Tibial nerve (tissue), 4 donors: ENCODE data around the gene SLC35F3. TPM values are rescaled to one million over a fixed set of nuclear protein-coding genes. Genes with fewer than 3 reads are reported as not detected.

ENCODE experiments used
- DNase-seq, 2 donors: peaks; one replicate each; pipeline ENCODE4 v3.0.0-alpha.2; 2019; ENCODE audit warnings: low spot score in 2 of 2
- H3K27ac ChIP-seq, 4 donors: fragments of 200-600 bp; sonication (generic) in 3 of 4; one replicate each; pipeline ENCODE4 v1.5.1; 2017 to 2019; ENCODE audit warnings: mild to moderate bottlenecking in 1 of 4
- H3K27me3 ChIP-seq, 2 donors: fragments of 200-600 bp; sonication (generic) in 1 of 2; one replicate each; pipeline versions ENCODE4 v1.5.1 to v1.6.0; 2017 to 2019
- H3K36me3 ChIP-seq, 3 donors: fragments of 200-600 bp; sonication (generic); one replicate each; pipeline ENCODE4 v1.5.1; 2018 to 2019
- H3K4me1 ChIP-seq, 4 donors: fragments of 200-600 bp; sonication (generic) in 3 of 4; one replicate each; pipeline ENCODE4 v1.5.1; 2017 to 2019
- H3K4me3 ChIP-seq, 4 donors: fragments of 200-600 bp; sonication (generic) in 3 of 4; one replicate each; pipeline ENCODE4 v1.5.1; 2017 to 2019; ENCODE audit warnings: mild to moderate bottlenecking in 1 of 4, moderate library complexity in 1 of 4
- H3K9me3 ChIP-seq, 4 donors: fragments of 200-600 bp; sonication (generic) in 3 of 4; one replicate each; pipeline ENCODE4 v1.5.1; 2017 to 2019
- EP300 ChIP-seq, 2 donors: sonication (generic); formaldehyde crosslinking; IDR thresholded peaks; one replicate each; pipeline ENCODE4 v1.6.1; 2017; ENCODE audit warnings: antibody characterized with exemption in 2 of 2, mild to moderate bottlenecking in 1 of 2
- POLR2A ChIP-seq, 2 donors: fragments of 450-650 bp; IDR thresholded peaks; one replicate each; pipeline ENCODE4 v1.6.1; 2017; ENCODE audit warnings: antibody characterized with exemption in 2 of 2, mild to moderate bottlenecking in 2 of 2, moderate library complexity in 2 of 2
- WGBS, 2 donors: methylation state at CpG; one replicate each; pipeline ENCODE4 v1.1.5; 2018; 5-methylcytosine and 5-hydroxymethylcytosine counted together
- total RNA-seq, 4 donors: library from RNA; depleted of rRNA; stranded (reverse); fragments of >200 nt; gene quantifications; one replicate each; pipeline ENCODE4 v1.1.0, GENCODE V29; 2016
- TF ChIP-seq, protein P1 (sequence below), 5 experiments: fragments of 200-600 bp in 3 of 5; fragments of 450-650 bp in 2 of 5; sonication (generic) in 3 of 5; IDR thresholded peaks; one replicate each; pipeline ENCODE4 v1.5.1; 2016 to 2019; ENCODE audit warnings: antibody characterized with exemption in 5 of 5, mild to moderate bottlenecking in 3 of 5, moderate library complexity in 2 of 5

SLC35F3 gene
- total RNA-seq, 4 donors from 2014 or later: 0.90 TPM; not detected in 3

DNA sequence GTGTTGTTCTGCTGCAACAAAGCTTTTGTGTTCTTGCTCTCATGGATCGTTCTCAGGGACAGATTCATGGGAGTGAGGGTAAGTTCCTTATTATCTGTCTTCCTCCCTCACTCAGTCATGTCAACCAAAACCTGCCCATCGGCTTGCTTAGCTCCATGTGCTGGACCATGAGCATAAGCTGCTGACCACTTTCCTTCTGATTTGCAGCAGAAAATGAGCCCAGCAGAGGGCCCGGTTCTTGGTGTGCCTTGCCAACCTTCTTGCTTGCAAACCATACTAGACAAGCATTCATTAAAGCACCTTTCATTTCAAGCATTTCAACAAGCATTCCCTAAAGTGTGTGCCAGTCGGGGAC is 404.7 kb downstream of the SLC35F3 start:
- no peak for TF ChIP-seq EP300 (IDR thresholded peaks at IDR 0.05)
- TF ChIP-seq, protein P1, sequence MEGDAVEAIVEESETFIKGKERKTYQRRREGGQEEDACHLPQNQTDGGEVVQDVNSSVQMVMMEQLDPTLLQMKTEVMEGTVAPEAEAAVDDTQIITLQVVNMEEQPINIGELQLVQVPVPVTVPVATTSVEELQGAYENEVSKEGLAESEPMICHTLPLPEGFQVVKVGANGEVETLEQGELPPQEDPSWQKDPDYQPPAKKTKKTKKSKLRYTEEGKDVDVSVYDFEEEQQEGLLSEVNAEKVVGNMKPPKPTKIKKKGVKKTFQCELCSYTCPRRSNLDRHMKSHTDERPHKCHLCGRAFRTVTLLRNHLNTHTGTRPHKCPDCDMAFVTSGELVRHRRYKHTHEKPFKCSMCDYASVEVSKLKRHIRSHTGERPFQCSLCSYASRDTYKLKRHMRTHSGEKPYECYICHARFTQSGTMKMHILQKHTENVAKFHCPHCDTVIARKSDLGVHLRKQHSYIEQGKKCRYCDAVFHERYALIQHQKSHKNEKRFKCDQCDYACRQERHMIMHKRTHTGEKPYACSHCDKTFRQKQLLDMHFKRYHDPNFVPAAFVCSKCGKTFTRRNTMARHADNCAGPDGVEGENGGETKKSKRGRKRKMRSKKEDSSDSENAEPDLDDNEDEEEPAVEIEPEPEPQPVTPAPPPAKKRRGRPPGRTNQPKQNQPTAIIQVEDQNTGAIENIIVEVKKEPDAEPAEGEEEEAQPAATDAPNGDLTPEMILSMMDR (IDR thresholded peaks at IDR 0.05): no peak
- TF ChIP-seq POLR2A (IDR thresholded peaks at IDR 0.05): no peak
- no peaks in the 10 kb centered on the region for H3K4me1 ChIP-seq
- H3K36me3 ChIP-seq: no peaks in the 10 kb centered on the region
- H3K9me3 ChIP-seq: no peaks in the 10 kb centered on the region
- no peak overlapping the region for H3K4me3 ChIP-seq
- 77 to 79% methylated on average over 4 of the region's 4 CpGs for WGBS, 2 donors
- no peak overlapping the region for H3K27ac ChIP-seq
- no peaks in the 10 kb centered on the region for H3K27me3 ChIP-seq
- DNase-seq: no peak

DNA sequence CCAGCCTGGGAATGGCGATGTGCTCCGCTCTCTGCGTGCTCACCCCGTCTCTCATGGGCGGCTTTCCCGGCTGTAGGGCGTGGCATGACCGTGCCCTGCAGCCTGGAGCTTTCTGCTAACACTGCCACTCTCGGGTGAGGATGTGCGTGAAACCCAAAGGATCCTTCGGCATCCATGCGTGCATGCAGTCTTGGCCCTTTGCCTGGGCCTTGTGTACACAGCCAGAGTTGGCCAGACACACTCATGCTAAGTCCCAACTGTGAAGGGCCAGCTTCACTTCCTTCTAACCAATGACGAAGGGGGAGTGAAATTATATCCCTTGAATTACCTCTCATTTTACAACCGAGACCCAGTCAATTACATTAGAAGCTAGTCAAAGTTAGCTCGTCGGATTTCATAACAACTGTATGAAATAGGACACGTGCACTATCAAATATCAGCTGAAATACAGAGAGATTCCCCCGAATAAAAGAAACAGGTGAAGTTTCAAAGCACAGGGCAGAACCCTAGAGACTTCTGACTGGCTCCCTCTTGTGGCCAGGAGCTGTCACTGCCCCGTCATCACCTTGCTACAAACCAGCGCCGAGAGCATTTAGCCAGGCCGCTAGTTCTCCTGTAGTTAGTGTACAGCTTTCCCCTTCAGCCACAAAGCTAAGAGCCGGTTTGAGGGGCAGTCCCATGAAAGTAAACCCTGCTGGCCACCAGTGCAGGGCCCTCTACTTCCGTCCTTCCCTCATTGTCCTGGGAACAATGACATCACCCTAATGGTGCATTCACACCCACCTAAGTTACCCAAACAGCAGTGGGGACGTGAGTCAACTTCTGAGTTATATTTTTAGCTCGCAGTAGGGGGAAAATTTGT is 405.4 kb downstream of the SLC35F3 start:
- Histone ChIP-seq H3K9me3 (no peaks in the 10 kb centered on the region), H3K4me3 (no peak overlapping the region), H3K27me3 (no peaks in the 10 kb centered on the region), H3K36me3 (no peaks in the 10 kb centered on the region), H3K4me1 (no peaks in the 10 kb centered on the region), H3K27ac (no peak overlapping the region)
- TF ChIP-seq EP300 (IDR thresholded peaks at IDR 0.05) (no peak), POLR2A (IDR thresholded peaks at IDR 0.05) (no peak)
- TF ChIP-seq, protein P1 (IDR thresholded peaks at IDR 0.05): peak; percentile 64 to 87 (median 71)
- DNase-seq: peak in 1 of 2 donors; percentile 45
- 37 to 42% methylated on average over 26 of the region's 26 CpGs for WGBS, 2 donors

DNA sequence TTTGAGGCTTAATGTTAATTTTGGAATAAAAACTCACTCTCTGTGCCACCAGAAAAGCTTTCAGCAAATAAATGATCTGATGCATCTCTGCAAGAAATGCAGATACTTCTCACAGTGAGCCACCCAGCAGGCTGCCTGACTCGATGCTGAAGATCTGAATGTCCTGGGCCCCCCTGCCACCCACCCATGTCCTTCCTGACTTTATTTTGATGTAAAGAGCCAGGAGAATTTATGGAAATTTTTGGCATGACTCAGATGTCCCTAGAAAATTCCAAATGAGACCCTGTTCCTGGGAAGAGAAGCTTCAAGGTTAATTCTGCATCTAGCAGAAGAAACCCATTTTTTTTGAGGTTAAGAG is 406.0 kb downstream of the SLC35F3 start:
- TF ChIP-seq, protein P1 (IDR thresholded peaks at IDR 0.05): no peak
- TF ChIP-seq POLR2A (IDR thresholded peaks at IDR 0.05) (no peak), EP300 (IDR thresholded peaks at IDR 0.05) (no peak)
- H3K4me3 ChIP-seq: no peak overlapping the region
- H3K4me1 ChIP-seq: no peaks in the 10 kb centered on the region
- DNase-seq: no peak
- H3K9me3 ChIP-seq: no peaks in the 10 kb centered on the region
- no peak overlapping the region for H3K27ac ChIP-seq
- 14 to 22% methylated on average over 1 of the region's 1 CpG for WGBS, 2 donors
- no peaks in the 10 kb centered on the region for H3K36me3 ChIP-seq
- no peaks in the 10 kb centered on the region for H3K27me3 ChIP-seq

DNA sequence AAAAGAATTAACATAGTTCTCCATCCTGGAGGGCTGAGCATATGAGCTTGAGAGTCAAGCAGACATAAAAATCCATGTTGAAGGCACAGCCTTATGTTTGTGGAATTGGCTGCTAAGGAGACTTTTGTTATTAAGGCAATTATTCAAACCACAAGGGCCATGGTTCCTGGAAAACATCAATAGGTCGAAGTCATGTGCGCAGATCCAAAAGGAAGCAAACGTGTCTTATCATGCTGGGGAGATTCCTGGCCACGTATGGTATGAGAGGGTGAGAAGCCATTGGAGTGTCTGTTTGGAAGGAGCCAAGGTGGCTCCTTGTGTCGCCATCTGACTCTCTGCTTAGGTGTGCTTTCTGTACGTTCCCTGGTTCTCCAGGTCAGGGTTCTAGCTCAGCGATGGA is 406.9 kb downstream of the SLC35F3 start:
- H3K4me3 ChIP-seq: no peak overlapping the region
- no peaks in the 10 kb centered on the region for H3K36me3 ChIP-seq
- 87 to 90% methylated on average over 7 of the region's 7 CpGs for WGBS, 2 donors

DNA sequence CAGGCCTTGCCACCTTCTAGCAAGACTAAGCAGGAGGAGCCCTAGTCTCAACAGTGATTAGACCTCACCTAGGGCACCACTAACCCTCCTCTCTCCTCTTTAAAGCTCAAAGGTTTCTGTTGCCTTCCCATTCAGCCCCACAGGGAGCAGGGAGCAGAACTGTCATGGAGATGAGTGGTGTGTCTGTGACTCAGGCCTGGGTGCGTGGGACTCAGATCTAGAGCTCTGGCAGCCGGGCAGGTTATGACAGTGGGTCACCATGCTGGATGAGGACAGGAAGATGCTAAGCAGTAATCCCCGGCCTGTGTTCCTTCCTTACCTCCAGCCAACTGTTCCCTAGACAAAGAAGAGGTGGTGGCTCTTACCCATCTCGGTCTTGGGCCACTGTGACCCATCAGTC is 408.7 kb downstream of the SLC35F3 start:
- Histone ChIP-seq H3K9me3 (no peaks in the 10 kb centered on the region), H3K36me3 (no peaks in the 10 kb centered on the region), H3K4me3 (no peak overlapping the region), H3K27ac (no peak overlapping the region), H3K4me1 (no peaks in the 10 kb centered on the region), H3K27me3 (no peaks in the 10 kb centered on the region)
- DNase-seq: no peak
- WGBS, 2 donors: 88 to 94% methylated on average over 4 of the region's 4 CpGs
- TF ChIP-seq EP300 (IDR thresholded peaks at IDR 0.05): no peak
- TF ChIP-seq, protein P1 (IDR thresholded peaks at IDR 0.05): no peak
- no peak for TF ChIP-seq POLR2A (IDR thresholded peaks at IDR 0.05)

More for the DNA sequence above, 406.9 kb downstream of the SLC35F3 start:
- TF ChIP-seq, protein P1 (IDR thresholded peaks at IDR 0.05): no peak
- TF ChIP-seq EP300 (IDR thresholded peaks at IDR 0.05) (no peak), POLR2A (IDR thresholded peaks at IDR 0.05) (no peak)
- H3K27ac ChIP-seq: no peak overlapping the region
- H3K9me3 ChIP-seq: no peaks in the 10 kb centered on the region
- H3K27me3 ChIP-seq: no peaks in the 10 kb centered on the region
- DNase-seq: no peak
- H3K4me1 ChIP-seq: no peaks in the 10 kb centered on the region
